Cardiac muscle cell (in vitro differentiated cells and primary cell): ENCODE measurements around the gene PHKB. TPM values are rescaled to one million over a fixed set of nuclear protein-coding genes. Genes with fewer than 3 reads are reported as not detected.

Source experiments
- DNase-seq, 2 donors: peaks; one replicate each; pipeline versions ENCODE4 v3.0.0 to v3.0.0-alpha.2; 2010 to 2017; ENCODE audit warnings: low read depth in 1 of 2, low spot score in 1 of 2
- H3K27ac ChIP-seq: fragments of 200-600 bp; sonication (generic); 2 replicates; pipeline ENCODE4 v1.5.1; 2016
- H3K27me3 ChIP-seq: fragments of 200-600 bp; sonication (generic); 2 replicates; pipeline ENCODE4 v1.6.0; 2016; ENCODE audit warnings: control low read depth
- H3K36me3 ChIP-seq: fragments of 200-600 bp; sonication (generic); 2 replicates; pipeline ENCODE4 v1.5.1; 2016; ENCODE audit warnings: control low read depth
- H3K4me1 ChIP-seq: fragments of 200-600 bp; sonication (generic); 2 replicates; pipeline ENCODE4 v1.8.1; 2017; ENCODE audit warnings: low read depth, mild to moderate bottlenecking, mixed run types
- H3K4me3 ChIP-seq: fragments of 200-600 bp; sonication (generic); 2 replicates; pipeline ENCODE4 v1.5.1; 2016; ENCODE audit warnings: mild to moderate bottlenecking
- H3K9me3 ChIP-seq: fragments of 200-600 bp; sonication (generic); 2 replicates; pipeline ENCODE4 v1.5.1; 2017; ENCODE audit warnings: low read depth, mild to moderate bottlenecking, control low read depth
- polyA plus RNA-seq: library from polyadenylated mRNA; unstranded; fragments of >200 nt; fragmentation: Nextera tagmentation; extraction: Ambion mirVana; gene quantifications from 2 replicates; pipeline ENCODE4 v1.2.1, GENCODE V29; 2016
- total RNA-seq: library from RNA; depleted of rRNA; stranded (reverse); fragments of >200 nt; gene quantifications from 2 replicates; pipeline ENCODE4 v1.2.3, GENCODE V29; 2016
- TF ChIP-seq, protein P1 (sequence below): IDR thresholded peaks from 2 replicates; pipeline ENCODE4 v1.5.1; 2012; ENCODE audit warnings: low read depth, mild to moderate bottlenecking, low read length

PHKB gene
- total and polyA plus RNA-seq, 2 experiments from 2014 or later, result 84.2 to 107 TPM

DNA sequence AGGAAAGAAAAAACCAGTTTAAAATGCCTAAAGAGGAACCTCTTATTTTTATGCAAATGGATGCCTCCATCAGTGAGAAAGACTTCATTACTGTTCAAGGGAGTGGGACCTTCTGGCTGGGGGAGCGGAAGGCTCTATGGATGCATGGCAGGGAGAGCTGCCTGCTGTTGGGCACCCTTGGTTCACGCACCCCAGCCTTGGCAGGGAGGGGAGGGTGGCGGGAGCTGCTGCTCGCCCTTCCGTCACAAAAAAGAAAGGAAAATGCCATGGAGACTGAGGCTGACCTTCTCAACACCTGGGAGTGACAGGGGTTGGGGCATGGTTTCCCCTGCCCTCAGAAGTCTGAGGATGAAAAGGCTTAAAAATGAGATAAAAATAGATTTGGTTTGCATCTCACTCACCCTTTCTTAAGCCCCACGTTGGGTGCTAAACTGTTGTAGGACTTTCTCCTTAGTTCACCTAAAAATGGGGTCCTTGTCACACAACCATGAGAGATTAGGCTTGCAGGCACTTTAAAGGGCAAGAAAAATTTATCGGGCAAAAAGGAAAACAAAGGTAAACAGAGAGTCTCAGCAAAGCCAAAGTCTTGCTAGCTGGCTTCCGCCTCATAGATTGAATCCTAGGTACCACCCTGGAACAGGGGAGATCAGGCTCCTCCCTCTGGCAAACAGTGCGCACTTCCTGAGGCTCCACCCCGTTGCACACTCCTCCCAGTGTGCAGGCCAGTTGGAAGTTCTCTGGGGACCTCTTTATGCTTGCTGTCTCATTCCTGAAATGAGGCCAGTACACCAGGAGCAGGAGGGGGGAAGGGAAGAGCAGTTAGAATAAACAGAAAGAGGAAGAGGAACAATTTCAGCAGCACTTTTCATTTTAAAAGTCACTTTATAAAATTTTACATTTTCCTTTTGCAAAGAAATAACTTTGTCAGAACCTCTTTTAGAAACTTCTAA, 31.6 kb downstream of the PHKB start:
- H3K4me3 ChIP-seq, result no peak overlapping the region
- peaks cover 2% of the 10 kb centered on the region for H3K36me3 ChIP-seq
- H3K27me3 ChIP-seq, result no peaks in the 10 kb centered on the region
- H3K4me1 ChIP-seq, result peaks cover 6% of the 10 kb centered on the region
- H3K9me3 ChIP-seq, result no peaks in the 10 kb centered on the region
- no peak overlapping the region for H3K27ac ChIP-seq
- TF ChIP-seq, protein P1, sequence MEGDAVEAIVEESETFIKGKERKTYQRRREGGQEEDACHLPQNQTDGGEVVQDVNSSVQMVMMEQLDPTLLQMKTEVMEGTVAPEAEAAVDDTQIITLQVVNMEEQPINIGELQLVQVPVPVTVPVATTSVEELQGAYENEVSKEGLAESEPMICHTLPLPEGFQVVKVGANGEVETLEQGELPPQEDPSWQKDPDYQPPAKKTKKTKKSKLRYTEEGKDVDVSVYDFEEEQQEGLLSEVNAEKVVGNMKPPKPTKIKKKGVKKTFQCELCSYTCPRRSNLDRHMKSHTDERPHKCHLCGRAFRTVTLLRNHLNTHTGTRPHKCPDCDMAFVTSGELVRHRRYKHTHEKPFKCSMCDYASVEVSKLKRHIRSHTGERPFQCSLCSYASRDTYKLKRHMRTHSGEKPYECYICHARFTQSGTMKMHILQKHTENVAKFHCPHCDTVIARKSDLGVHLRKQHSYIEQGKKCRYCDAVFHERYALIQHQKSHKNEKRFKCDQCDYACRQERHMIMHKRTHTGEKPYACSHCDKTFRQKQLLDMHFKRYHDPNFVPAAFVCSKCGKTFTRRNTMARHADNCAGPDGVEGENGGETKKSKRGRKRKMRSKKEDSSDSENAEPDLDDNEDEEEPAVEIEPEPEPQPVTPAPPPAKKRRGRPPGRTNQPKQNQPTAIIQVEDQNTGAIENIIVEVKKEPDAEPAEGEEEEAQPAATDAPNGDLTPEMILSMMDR, result no peak
- peak in 1 of 2 donors; percentile 74 for DNase-seq

DNA sequence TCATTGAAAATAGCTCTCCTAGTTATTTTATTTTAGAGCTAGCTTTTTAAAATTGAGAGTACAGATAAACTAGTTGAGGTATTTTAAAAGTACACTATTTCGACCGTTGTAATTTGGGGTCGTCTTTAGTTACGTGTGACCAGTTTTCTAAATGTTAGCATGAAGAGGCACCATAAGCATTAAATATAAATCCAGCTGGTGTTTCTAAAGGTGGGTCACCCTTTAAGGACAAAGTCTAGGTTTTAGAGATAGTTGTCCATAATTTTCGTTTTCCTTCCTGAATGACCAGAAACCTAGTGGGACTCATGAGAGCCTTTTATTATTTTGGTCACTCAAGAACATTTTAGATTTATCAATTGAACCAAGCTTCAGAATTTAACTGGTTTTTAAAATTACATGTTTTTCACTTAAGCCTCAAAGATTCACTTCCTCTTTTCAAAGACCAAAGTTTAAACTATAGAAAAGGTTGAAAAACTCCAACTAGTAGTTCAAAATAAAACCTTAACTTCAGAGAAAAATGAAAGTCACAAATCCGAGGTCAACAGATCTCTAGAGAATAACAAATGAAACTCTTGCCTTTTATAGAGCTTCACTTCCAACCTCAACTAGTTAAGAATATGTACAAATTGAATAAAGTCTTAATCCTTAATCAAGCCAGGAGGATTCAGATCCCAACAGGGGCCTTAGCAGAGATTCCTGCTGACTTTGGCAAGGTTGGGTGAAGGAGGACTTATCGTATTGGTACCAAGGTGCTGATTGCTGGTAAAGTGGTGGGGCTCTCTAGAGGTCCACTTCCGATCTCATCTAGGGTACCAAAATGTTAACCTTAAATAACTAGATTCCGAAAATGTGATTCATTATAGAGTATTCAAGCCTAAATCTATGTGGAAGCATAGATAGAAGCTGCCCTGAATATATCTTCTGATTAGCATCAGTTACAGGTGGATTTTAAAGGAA, 32.5 kb downstream of the PHKB start:
- TF ChIP-seq, protein P1, result no peak
- H3K36me3 ChIP-seq, result peaks cover 7% of the 10 kb centered on the region

DNA sequence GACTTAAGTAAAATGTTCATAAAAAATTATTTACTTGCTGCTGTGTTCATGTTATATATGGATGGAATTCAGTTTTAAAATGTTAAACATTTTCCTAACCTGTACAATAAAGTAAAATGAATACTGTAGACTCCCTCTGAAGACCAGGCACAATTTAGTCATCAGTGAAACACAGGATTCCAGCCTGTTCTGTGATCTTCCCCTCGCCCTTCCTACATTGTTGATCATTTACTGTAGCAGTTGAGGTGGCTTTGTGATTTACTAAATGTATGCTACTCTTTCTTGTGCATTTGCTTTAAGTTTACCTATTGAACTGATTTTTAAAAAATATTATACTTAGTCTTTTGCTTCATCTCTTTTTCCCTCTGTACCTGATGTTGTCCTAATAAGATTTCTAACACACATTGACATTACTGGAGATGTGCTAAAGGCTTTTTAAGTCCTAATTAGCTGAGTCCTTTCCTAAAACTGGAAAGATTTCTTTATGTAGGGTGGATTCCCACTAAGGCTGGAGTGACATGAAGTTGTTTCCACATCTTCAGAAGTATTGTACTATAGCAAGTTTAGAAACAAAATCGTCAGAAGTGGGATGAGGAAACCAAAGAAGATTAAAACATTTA, 38.1 kb downstream of the PHKB start:
- TF ChIP-seq, protein P1, result no peak
- H3K4me3 ChIP-seq, result no peak overlapping the region
- no peaks in the 10 kb centered on the region for H3K27me3 ChIP-seq
- H3K27ac ChIP-seq, result no peak overlapping the region
- peaks cover 6% of the 10 kb centered on the region for H3K4me1 ChIP-seq
- no peaks in the 10 kb centered on the region for H3K9me3 ChIP-seq
- H3K36me3 ChIP-seq, result peaks cover 54% of the 10 kb centered on the region
- no peak for DNase-seq

More for the DNA sequence above, 32.5 kb downstream of the PHKB start:
- Histone ChIP-seq H3K9me3 (no peaks in the 10 kb centered on the region), H3K4me1 (peaks cover 6% of the 10 kb centered on the region), H3K27me3 (no peaks in the 10 kb centered on the region), H3K4me3 (no peak overlapping the region), H3K27ac (no peak overlapping the region)
- no peak for DNase-seq

DNA sequence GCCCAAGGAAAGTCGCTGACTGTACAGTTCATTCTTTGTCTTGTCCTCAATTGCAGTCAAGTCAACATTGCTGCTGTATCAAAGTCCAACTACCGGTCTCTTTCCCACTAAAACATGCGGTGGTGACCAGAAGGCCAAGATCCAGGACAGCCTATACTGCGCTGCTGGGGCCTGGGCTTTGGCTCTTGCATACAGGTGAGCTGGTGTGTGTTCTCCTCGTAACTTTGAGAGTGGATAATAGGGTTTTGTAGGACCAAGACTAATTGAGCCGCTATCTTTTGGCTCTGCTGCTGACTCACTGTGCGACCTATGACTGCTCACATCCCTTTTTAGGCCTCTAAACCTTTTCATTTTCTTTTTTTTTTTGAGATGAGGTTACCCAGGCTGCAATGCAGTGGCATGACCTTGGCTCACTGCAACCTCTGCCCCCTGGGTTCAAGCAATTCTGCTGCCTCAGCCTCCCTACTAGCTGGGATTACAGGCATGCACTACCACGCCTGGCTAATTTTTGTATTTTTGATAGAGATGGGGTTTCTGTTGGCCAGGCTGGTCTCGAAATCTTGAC, 38.7 kb downstream of the PHKB start:
- no peak overlapping the region for H3K27ac ChIP-seq
- TF ChIP-seq, protein P1, result no peak
- no peaks in the 10 kb centered on the region for H3K9me3 ChIP-seq
- no peak for DNase-seq
- H3K4me3 ChIP-seq, result no peak overlapping the region
- H3K27me3 ChIP-seq, result no peaks in the 10 kb centered on the region
- H3K4me1 ChIP-seq, result peaks cover 6% of the 10 kb centered on the region
- H3K36me3 ChIP-seq, result peaks cover 59% of the 10 kb centered on the region

DNA sequence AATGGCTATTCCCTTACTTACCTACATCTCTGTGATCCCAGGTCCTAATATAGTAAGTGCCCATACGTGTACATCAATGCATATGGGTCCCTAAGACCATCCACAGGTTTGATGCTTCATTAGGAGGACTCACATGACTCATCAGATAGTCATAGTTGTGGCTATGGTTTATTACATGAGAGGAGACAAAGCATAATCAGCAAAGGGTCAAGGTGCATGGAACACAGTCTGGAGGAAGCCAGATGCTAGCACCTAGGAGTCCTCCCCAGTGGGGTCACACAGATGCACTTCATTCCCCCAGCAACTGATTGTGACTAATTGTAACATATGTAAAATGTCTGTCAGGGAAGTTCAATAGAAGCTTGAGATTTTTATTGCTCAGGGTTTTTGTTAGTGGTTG, 42.8 kb downstream of the PHKB start:
- Histone ChIP-seq H3K27me3 (no peaks in the 10 kb centered on the region), H3K4me1 (no peaks in the 10 kb centered on the region), H3K36me3 (peaks cover 52% of the 10 kb centered on the region), H3K9me3 (no peaks in the 10 kb centered on the region), H3K27ac (no peak overlapping the region), H3K4me3 (no peak overlapping the region)
- TF ChIP-seq, protein P1, result no peak
- no peak for DNase-seq
